Erythroblast (primary cell): ENCODE data around the gene CHRNA4.

Experiments used
- DNase-seq, 2 experiments: peaks; one replicate each; lab custom pipeline; 2025; lab: John Stamatoyannopoulos, UW
- GATA1 ChIP-seq: IDR thresholded peaks from 2 replicates; pipeline ENCODE4 v1.6.1; 2011; ENCODE audit warnings: low read depth, mild to moderate bottlenecking, control low read depth, low read length, moderate library complexity
- POLR2A ChIP-seq: IDR thresholded peaks from 2 replicates; pipeline ENCODE4 v1.6.1; 2011; ENCODE audit warnings: mild to moderate bottlenecking, low read length

CHRNA4 gene

GRCh38 chr20:63319164-63320040 lies 41.7 kb downstream of the CHRNA4 start:
- no peak for TF ChIP-seq POLR2A
- TF ChIP-seq GATA1, result no peak

DNA sequence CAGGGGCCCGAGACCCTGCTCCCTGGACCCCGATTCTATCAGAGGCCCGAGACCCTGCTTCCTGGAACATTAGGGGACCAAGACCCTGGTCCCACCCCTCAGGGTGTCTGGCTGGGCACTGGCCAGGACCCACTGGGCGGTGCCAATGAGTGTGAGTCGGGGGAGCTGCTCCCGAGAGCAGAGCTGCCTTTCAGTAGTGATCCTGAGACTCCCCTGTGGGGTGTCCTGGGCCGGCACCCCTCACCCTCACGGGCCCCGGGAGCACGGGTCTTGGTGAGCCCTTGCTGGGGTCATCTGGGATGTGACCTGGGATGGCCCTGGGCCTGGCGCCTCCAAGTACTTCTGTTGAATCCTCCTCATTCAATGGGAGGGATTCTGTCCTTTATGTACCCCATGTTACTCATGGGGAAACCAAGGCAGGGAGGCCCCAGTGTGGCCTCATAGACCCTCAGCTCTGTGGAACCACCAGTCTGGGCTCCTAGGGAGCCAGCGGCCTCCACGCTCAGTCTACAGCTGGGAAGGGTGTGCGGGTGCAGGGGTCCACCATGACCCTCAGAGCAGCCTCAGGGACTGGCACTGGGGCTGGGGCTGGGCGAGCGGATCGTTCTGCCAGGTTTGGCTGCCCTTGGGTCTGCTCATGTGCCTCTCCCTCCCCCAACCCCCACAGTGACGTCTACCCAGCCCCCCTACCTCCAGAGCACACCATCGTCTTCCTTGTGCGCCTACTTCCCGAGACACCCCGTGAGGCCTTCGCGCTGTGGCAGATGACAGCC lies 42.6 kb downstream of the CHRNA4 start:
- TF ChIP-seq POLR2A (no peak), GATA1 (no peak)

More at GRCh38 chr20:63319164-63320040, 41.7 kb downstream of the CHRNA4 start:
- DNase-seq, result no peak

GRCh38 chr20:63317601-63318291 lies 43.4 kb downstream of the CHRNA4 start:
- TF ChIP-seq POLR2A (no peak), GATA1 (no peak)
- DNase-seq, result no peak

More for the DNA sequence above, 42.6 kb downstream of the CHRNA4 start:
- no peak for DNase-seq

DNA sequence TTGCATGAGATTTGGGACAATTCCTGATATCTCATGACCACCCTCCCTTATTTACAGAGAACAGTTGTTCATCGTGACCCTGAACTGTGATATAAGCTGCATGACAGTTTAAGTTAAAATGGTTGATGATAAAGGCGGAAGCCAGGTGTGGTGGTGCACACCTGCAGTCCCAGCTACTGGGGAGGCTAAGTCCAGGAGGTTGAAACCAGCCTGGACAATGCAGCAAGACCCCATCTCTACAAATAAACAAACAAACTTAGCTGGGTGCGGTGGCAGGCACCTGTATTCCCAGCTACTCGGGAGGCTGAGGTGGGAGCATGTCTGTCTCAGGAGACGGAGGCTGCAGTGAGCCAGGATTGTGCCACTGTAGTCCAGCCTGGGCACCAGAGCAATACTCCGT lies 44.1 kb downstream of the CHRNA4 start:
- DNase-seq, result no peak

GRCh38 chr20:63316502-63316921 lies 44.6 kb downstream of the CHRNA4 start:
- no peak for DNase-seq
- TF ChIP-seq POLR2A, result no peak
- no peak for TF ChIP-seq GATA1

More for the DNA sequence above, 44.1 kb downstream of the CHRNA4 start:
- no peak for TF ChIP-seq POLR2A
- no peak for TF ChIP-seq GATA1

DNA sequence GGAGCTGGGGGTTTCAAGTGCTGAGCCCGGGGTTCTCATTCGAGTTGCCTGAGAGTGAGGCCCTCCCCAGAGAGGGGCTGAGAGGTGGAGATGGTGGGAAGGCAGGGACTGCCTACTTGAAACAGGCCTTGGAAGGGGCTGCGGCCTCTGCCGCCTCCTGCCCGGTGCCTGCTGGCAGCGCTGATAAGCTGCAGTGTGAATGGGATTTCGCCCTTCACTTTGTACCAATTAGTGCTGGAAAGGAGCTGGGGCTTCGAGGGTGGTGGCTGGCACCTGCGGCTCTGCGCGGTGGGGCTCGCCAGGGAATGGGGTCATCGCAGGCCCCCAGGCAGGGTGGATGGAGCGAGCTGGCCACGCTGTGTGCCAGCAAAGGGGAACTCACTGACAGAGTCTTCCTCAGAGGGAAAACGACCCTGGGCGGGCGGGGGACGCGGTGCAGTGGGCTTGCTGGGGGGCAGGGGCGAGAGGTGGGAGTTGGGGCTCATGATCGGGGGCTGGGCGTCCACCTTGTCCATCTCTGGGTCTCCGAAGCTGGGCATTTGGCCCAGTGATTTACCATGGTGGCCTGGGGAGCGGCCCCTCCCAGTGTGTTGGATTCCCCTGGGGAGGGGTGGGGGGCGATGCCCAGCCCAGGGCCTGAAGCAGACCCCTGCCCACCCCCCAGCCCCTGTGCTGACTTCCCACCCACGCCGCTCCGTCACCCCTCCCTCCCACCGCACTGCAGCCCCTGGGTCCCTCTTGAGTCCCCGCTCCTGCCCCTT lies 45.2 kb downstream of the CHRNA4 start:
- no peak for TF ChIP-seq POLR2A
- TF ChIP-seq GATA1, result no peak
- DNase-seq, result no peak

- TF ChIP-seq GATA1 (no peak), POLR2A (no peak)
- DNase-seq, result no peak
Measured at GRCh38 chr20:63315240-63315689, 45.9 kb downstream of the CHRNA4 start.

DNA sequence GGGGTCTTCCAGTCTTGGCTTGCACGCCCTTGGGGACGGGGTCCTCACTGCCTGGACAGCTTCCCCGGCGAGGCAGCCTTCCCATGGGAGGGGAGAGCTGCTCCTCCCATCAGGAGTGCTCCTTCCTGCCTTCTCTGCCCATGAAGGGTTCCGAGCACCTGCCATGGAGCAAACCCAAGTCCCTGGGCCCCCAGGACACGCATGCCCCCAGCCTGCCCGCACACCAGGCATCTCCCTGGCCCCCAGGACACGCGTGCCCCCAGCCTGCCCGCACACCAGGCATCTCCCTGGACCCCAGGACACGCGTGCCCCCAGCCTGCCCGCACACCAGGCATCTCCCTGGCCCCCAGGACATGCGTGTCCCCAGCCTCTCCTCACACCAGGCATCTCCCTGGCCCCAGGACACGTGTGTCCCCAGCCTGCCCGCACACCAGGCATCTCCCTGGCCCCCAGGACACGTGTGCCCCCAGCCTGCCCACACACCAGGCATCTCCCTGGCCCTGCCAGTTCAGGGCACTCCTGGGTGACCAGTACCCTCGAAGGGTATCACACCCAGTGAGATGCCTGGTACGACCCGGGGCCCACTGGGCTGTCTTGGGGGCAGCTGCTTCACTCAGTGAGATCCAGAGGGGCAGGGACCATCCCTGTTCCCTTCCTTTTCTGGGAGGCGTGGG lies 46.4 kb downstream of the CHRNA4 start:
- TF ChIP-seq GATA1 (no peak), POLR2A (no peak)
- DNase-seq, result no peak

GRCh38 chr20:63314015-63314471 lies 47.1 kb downstream of the CHRNA4 start:
- DNase-seq, result no peak
- TF ChIP-seq POLR2A (no peak), GATA1 (no peak)

GRCh38 chr20:63313349-63314014 lies 47.7 kb downstream of the CHRNA4 start:
- TF ChIP-seq GATA1, result no peak
- no peak for TF ChIP-seq POLR2A
- no peak for DNase-seq

DNA sequence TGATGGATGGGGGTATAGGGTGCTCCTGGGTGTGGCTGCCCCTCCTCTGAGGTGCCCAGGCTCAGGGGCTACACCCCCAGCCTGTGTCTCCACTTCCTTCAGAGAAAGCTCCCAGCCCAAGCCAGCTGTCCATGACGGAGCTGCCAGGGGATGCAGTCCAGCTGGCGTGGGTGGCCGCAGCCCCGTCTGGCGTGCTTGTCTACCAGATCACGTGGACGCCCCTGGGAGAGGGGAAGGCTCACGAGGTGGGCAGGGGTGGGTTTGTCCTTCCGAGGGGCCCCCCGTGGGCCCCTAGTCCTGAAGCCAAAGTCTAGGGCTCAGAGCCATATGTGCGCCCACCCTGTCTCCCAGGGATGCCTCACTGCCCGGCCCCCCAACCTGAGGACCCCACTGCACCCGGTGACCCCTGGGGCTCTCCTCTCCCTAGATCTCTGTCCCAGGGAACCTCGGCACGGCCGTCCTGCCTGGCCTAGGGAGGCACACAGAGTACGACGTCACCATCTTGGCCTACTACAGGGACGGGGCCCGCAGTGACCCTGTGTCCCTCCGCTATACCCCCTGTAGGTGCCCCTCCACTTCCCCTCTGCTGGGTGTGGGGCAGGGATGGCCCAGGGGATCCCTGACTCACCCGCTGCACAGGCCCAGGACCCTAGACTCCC lies 48.3 kb downstream of the CHRNA4 start:
- TF ChIP-seq POLR2A, result no peak
- TF ChIP-seq GATA1, result no peak
- no peak for DNase-seq
